Measurements from ENCODE around the gene GEMIN2. TPM values are rescaled to one million over a fixed set of nuclear protein-coding genes. Genes with fewer than 3 reads are reported as not detected.
A peak's percentile ranks its signal among the peaks of the same experiment; 100 is the strongest.

Gene GEMIN2
- total RNA-seq, 2 donors from 2014 or later, result 35.2 to 41.7 TPM

DNA sequence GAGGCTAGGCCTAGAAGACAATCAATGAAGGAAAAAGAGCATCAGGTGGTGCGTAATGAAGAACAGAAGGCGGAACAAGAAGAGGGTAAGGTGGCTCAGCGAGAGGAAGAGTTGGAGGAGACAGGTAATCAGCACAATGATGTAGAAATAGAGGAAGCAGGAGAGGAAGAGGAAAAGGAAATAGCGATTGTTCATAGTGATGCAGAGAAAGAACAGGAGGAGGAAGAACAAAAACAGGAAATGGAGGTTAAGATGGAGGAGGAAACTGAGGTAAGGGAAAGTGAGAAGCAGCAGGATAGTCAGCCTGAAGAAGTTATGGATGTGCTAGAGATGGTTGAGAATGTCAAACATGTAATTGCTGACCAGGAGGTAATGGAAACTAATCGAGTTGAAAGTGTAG, 66.4 kb downstream of the GEMIN2 start:
- WGBS, 2 experiments (ENCODE audit: insufficient coverage in 1 of 2, insufficient read length in 1 of 2), result 95 to 100% methylated on average over 5 of the region's 5 CpGs
- no peak overlapping the region for H3K27ac ChIP-seq (ENCODE audit: low read depth, low read length)
- H3K9me3 ChIP-seq (ENCODE audit: control insufficient read depth, low read length), result no peaks in the 10 kb centered on the region
- Mint-ChIP-seq H3K4me3 (no peak overlapping the region), H3K27ac (no peak overlapping the region), H3K4me1 (peaks cover 16% of the 10 kb centered on the region), H3K9me3 (no peaks in the 10 kb centered on the region), H3K36me3 (ENCODE audit: low read depth) (peaks cover 63% of the 10 kb centered on the region), H3K27me3 (ENCODE audit: insufficient read depth) (no peaks in the 10 kb centered on the region)
- no peak for DNase-seq
- H3K4me3 ChIP-seq (ENCODE audit: low read length), result peak overlapping the region; percentile 69
- no peaks in the 10 kb centered on the region for H3K27me3 ChIP-seq (ENCODE audit: control insufficient read depth, insufficient read depth, low read length, poor library complexity, severe bottlenecking)
- TF ChIP-seq, protein P1, sequence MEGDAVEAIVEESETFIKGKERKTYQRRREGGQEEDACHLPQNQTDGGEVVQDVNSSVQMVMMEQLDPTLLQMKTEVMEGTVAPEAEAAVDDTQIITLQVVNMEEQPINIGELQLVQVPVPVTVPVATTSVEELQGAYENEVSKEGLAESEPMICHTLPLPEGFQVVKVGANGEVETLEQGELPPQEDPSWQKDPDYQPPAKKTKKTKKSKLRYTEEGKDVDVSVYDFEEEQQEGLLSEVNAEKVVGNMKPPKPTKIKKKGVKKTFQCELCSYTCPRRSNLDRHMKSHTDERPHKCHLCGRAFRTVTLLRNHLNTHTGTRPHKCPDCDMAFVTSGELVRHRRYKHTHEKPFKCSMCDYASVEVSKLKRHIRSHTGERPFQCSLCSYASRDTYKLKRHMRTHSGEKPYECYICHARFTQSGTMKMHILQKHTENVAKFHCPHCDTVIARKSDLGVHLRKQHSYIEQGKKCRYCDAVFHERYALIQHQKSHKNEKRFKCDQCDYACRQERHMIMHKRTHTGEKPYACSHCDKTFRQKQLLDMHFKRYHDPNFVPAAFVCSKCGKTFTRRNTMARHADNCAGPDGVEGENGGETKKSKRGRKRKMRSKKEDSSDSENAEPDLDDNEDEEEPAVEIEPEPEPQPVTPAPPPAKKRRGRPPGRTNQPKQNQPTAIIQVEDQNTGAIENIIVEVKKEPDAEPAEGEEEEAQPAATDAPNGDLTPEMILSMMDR (conservative IDR thresholded peaks at IDR 0.05), result no peak
- H3K36me3 ChIP-seq (ENCODE audit: control insufficient read depth, insufficient read depth, low read length), result peaks cover 95% of the 10 kb centered on the region
- H3K9ac ChIP-seq (ENCODE audit: extremely low read depth, low read length, poor library complexity, severe bottlenecking), result no peak overlapping the region
- H3K4me1 ChIP-seq (ENCODE audit: control insufficient read depth, insufficient read depth, low read length), result peaks cover 16% of the 10 kb centered on the region

DNA sequence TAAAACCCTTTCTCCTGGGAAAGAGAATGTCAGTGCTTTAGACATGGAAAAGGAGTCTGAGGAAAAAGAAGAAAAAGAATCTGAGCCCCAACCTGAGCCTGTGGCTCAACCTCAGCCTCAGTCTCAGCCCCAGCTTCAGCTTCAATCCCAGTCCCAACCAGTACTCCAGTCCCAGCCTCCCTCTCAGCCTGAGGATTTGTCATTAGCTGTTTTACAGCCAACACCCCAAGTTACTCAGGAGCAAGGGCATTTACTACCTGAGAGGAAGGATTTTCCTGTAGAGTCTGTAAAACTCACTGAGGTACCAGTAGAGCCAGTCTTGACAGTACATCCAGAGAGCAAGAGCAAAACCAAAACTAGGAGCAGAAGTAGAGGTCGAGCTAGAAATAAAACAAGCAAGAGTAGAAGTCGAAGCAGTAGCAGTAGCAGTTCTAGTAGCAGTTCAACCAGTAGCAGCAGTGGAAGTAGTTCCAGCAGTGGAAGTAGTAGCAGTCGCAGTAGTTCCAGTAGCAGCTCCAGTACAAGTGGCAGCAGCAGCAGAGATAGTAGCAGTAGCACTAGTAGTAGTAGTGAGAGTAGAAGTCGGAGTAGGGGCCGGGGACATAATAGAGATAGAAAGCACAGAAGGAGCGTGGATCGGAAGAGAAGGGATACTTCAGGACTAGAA, 67.0 kb downstream of the GEMIN2 start:
- H3K4me3 ChIP-seq (ENCODE audit: low read length), result peak overlapping the region; percentile 69
- no peak overlapping the region for H3K27ac Mint-ChIP-seq
- peaks cover 16% of the 10 kb centered on the region for H3K4me1 ChIP-seq (ENCODE audit: control insufficient read depth, insufficient read depth, low read length)
- H3K9me3 ChIP-seq (ENCODE audit: control insufficient read depth, low read length), result no peaks in the 10 kb centered on the region
- TF ChIP-seq, protein P1 (conservative IDR thresholded peaks at IDR 0.05), result no peak
- 79 to 91% methylated on average over 7 of the region's 7 CpGs for WGBS, 2 experiments (ENCODE audit: insufficient coverage in 1 of 2, insufficient read length in 1 of 2)
- H3K9me3 Mint-ChIP-seq, result no peaks in the 10 kb centered on the region
- H3K4me3 Mint-ChIP-seq, result no peak overlapping the region
- no peak for DNase-seq
- H3K27ac ChIP-seq (ENCODE audit: low read depth, low read length), result no peak overlapping the region
- H3K27me3 ChIP-seq (ENCODE audit: control insufficient read depth, insufficient read depth, low read length, poor library complexity, severe bottlenecking), result no peaks in the 10 kb centered on the region
- H3K27me3 Mint-ChIP-seq (ENCODE audit: insufficient read depth), result no peaks in the 10 kb centered on the region
- H3K4me1 Mint-ChIP-seq, result peaks cover 16% of the 10 kb centered on the region
- H3K9ac ChIP-seq (ENCODE audit: extremely low read depth, low read length, poor library complexity, severe bottlenecking), result no peak overlapping the region
- H3K36me3 ChIP-seq (ENCODE audit: control insufficient read depth, insufficient read depth, low read length), result peaks cover 94% of the 10 kb centered on the region
- peaks cover 58% of the 10 kb centered on the region for H3K36me3 Mint-ChIP-seq (ENCODE audit: low read depth)

DNA sequence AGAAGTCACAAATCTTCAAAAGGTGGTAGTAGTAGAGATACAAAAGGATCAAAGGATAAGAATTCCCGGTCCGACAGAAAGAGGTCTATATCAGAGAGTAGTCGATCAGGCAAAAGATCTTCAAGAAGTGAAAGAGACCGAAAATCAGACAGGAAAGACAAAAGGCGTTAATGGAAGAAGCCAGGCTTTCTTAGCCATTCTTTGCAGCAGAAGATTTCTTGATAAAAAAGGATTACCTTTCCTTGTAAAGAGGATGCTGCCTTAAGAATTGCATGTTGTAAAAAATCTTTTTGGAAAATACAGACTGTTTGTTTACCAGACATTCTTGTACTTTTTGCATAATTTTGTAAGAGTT, 67.5 kb downstream of the GEMIN2 start:
- peaks cover 17% of the 10 kb centered on the region for H3K4me1 Mint-ChIP-seq
- H3K27me3 Mint-ChIP-seq (ENCODE audit: insufficient read depth), result no peaks in the 10 kb centered on the region
- no peak for DNase-seq
- H3K27ac Mint-ChIP-seq, result no peak overlapping the region
- Histone ChIP-seq H3K27ac (ENCODE audit: low read depth, low read length) (no peak overlapping the region), H3K9ac (ENCODE audit: extremely low read depth, low read length, poor library complexity, severe bottlenecking) (no peak overlapping the region), H3K4me1 (ENCODE audit: control insufficient read depth, insufficient read depth, low read length) (peaks cover 16% of the 10 kb centered on the region), H3K4me3 (ENCODE audit: low read length) (peak overlapping the region; percentile 69), H3K27me3 (ENCODE audit: control insufficient read depth, insufficient read depth, low read length, poor library complexity, severe bottlenecking) (no peaks in the 10 kb centered on the region), H3K9me3 (ENCODE audit: control insufficient read depth, low read length) (no peaks in the 10 kb centered on the region), H3K36me3 (ENCODE audit: control insufficient read depth, insufficient read depth, low read length) (peaks cover 88% of the 10 kb centered on the region)
- H3K36me3 Mint-ChIP-seq (ENCODE audit: low read depth), result peaks cover 56% of the 10 kb centered on the region
- TF ChIP-seq, protein P1 (conservative IDR thresholded peaks at IDR 0.05), result no peak
- H3K4me3 Mint-ChIP-seq, result no peak overlapping the region
- 63 to 83% methylated on average over 5 of the region's 5 CpGs for WGBS, 2 experiments (ENCODE audit: insufficient coverage in 1 of 2, insufficient read length in 1 of 2)
- H3K9me3 Mint-ChIP-seq, result no peaks in the 10 kb centered on the region
